ENCODE measurements around the gene COA8. TPM values are rescaled to one million over a fixed set of nuclear protein-coding genes. Genes with fewer than 3 reads are reported as not detected.

The COA8 gene
- total and polyA plus RNA-seq, 9 of the 15 experiments (the other 6 are each of a cell fraction or from before 2014, with no cell fraction given), result 5.0 to 35.3 (median 25.7) TPM

- no peak for TF ChIP-seq ZBTB40 (IDR thresholded peaks at IDR 0.05)
- TF ChIP-seq ZBTB40 (CRISPR knock-in tag; IDR thresholded peaks at IDR 0.05), result no peak
- peak; percentile 97 for TF ChIP-seq TBP (optimal IDR thresholded peaks at IDR 0.05; ENCODE audit: low read depth, low read length)
- TF ChIP-seq KDM5B (IDR thresholded peaks at IDR 0.05; ENCODE audit: insufficient replicate concordance, low read depth, low read length), result peak; percentile 74
- TF ChIP-seq HBP1 (CRISPR knock-in tag; IDR thresholded peaks at IDR 0.05), result 0 out of 2 replicates have a peak, but pooled peaks have one; percentile 27
- 0 out of 2 replicates have a peak, but pooled peaks have one; percentile 26 for TF ChIP-seq ETS1 (conservative IDR thresholded peaks at IDR 0.05; ENCODE audit: control insufficient read depth, low read depth, low read length)
- peak; percentile 60 for TF ChIP-seq MEF2D (tag; conservative IDR thresholded peaks at IDR 0.05; ENCODE audit: low read depth)
- peak; percentile 88 for TF ChIP-seq MEF2A (IDR thresholded peaks at IDR 0.05; ENCODE audit: control insufficient read depth, low read depth, low read length)
- TF ChIP-seq RB1 (IDR thresholded peaks at IDR 0.05; ENCODE audit: low read depth), result peak; percentile 41; the same call in 1 of the 2 replicates
- TF ChIP-seq TAL1 (IDR thresholded peaks at IDR 0.05), result no peak
- TF ChIP-seq SIN3A (IDR thresholded peaks at IDR 0.05; ENCODE audit: borderline replicate concordance in 2 of 2, control insufficient read depth in 1 of 2, low read depth in 2 of 2, low read length in 2 of 2), result no peak
- peak; percentile 5 for TF ChIP-seq RBBP5 (IDR thresholded peaks at IDR 0.05; ENCODE audit: borderline replicate concordance, insufficient read depth, low read length, poor library complexity, severe bottlenecking)
Measured at GRCh38 chr14:103522649-103523574, 39.8 kb upstream of the COA8 start, which contains the start of gene CKB (continued).
